NOMO-1 (cell line): ENCODE measurements around the gene DNAJB13.

Source experiments
- DNase-seq, 2 experiments: peaks; one replicate each; lab custom pipeline; 2025; ENCODE audit not compliant: unreplicated experiment in 2 of 2; lab: John Stamatoyannopoulos, UW

DNAJB13 gene

GRCh38 chr11:73949912-73950311 lies 914 bp upstream of the DNAJB13 start:
- no peak for DNase-seq

GRCh38 chr11:73951797-73952196 lies 971 bp downstream of the DNAJB13 start:
- no peak for DNase-seq

DNA sequence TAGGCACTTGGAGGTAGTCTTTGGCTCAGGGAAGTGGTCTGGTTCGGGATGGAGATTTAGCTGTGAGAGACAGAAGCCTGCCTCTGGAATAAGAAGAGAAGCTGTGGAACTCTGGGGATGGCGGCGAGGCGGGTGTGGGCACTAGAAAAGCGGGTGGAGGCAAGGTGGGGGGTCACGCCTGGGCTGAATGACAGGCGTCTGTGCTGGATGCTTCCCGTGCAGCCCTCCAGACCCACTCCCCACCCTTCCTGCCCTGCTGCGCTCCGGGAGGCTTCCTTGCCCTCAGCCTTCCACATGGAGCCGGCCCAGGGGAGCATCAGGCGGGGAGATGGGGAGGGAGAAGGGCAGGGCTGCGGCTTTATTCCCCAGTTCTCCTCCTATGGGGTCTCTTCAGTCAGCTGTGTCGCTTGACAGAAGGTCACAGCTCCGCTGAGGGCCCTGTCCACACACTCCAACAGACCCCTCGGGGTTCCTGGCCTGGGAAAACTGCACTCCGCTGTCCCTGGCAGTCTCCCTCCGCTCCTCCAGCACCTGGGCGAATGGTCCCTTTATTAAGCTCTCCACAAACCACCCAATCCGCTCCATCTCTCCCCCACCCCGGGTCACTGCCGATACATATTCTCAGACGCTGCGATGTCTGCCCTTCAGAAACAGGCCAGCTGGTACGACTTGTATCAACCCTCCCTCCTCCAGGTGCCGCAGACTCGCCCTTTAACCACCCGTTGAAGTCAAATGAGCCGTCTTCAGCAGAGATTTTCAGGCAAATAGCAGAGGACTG lies 6.2 kb downstream of the DNAJB13 start:
- DNase-seq: no peak

DNA sequence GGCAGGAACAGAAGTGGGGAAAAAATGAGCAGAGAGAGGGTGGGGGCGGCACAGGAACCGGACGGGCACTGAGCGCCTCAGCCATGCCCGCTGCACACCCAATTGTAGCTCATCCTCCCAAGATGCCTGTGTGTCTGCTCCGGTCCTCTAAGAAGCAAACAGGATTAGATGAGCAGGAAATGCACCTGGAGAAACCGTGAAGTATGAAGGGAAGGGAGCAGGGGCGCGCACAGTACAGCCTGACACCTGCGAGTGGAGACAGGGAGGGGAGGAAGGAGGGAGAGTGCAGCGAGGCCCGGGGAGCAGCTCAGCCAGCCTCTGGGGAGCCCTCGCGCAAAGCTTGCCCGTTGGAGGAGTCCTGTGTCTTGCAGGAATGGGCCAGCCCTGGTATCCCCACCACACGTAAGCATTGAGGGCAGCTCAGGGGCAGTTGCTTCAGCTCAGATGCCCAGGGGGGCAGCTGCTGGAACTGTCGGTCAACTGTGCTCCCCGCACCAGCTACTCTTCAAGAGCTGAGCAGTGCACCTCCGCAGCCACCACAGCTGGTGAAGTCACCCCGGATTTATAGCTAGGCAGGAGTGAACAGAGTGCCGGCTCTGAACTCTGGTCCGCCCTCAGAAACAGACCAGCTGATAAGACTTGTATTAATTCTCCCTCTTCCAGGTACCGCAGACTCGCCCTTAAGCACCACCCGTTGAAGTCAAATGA lies 7.0 kb downstream of the DNAJB13 start:
- no peak for DNase-seq

GRCh38 chr11:73958521-73959141 lies 7.8 kb downstream of the DNAJB13 start:
- no peak for DNase-seq

DNA sequence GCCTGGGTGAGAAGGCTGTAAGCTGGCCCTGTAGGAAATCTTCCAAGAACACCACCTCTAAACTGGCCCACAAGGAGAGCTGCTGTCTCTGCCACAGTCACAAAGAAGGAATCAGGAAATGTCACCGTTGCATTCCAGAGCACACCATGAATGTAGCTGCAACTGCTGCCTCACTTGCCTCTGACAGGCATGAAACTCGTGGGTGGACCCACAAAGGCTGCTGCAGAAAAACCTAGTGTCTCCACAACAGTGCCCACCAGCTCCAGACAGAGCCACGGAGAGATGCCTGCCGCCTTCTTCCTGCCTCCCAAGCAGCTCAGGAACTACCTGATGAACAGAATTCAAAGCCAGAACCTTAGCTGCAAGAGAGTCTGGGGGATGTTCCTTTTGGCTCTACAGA lies 10.5 kb downstream of the DNAJB13 start:
- no peak for DNase-seq

GRCh38 chr11:73962101-73962705 lies 11.4 kb downstream of the DNAJB13 start:
- DNase-seq: no peak

GRCh38 chr11:73963861-73964260 lies 13.0 kb downstream of the DNAJB13 start:
- no peak for DNase-seq

GRCh38 chr11:73965076-73965763 lies 14.4 kb downstream of the DNAJB13 start:
- DNase-seq: no peak

GRCh38 chr11:73965764-73966121 lies 14.9 kb downstream of the DNAJB13 start:
- DNase-seq: no peak

DNA sequence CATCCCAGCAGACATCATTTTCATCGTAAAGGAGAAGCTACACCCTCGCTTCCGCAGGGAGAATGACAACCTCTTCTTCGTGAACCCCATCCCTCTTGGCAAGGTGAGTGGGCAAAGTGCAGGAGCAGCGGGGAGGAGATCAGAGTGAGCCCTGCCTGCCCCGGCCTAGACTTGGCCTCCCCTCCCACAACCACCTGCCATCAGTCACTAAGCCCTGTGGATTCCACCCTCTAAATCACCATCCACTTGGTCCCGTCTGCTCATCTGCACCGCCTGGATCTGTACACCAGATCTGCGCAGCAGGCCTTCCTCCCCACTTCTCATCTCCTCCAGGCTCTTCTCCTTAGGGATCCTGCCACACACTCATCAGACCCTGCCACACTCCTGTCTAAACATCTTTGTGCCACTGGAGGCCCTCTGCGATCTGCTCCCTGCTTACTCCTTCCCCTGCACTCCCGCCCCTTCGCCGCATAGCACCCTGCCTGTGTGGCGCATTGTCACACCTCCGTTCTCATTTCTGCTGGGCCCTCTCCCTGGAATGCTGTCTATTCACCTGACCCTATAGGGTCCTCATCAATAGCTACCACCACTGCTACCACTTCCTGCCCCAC lies 17.6 kb downstream of the DNAJB13 start:
- DNase-seq: no peak

DNA sequence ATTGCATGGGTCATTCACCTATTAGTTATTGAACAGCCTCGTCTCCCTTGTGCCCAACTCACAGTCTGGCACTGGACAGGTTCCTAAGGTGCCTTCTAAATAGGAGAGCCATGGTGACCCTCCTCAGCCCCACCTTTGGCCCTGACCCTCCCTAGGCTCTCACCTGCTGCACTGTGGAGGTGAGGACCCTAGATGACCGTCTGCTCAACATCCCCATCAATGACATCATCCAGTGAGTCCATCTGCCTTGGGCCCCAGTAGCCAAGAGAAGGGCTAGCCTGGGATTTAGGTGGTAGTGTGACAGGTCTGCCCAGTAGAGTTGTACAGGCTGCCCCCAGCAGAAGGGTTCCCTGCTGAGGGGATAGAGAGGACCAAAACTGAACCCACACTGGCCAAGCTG lies 18.3 kb downstream of the DNAJB13 start:
- no peak for DNase-seq

- DNase-seq: no peak
Observed at GRCh38 chr11:73969991-73970800, 19.4 kb downstream of the DNAJB13 start.

DNA sequence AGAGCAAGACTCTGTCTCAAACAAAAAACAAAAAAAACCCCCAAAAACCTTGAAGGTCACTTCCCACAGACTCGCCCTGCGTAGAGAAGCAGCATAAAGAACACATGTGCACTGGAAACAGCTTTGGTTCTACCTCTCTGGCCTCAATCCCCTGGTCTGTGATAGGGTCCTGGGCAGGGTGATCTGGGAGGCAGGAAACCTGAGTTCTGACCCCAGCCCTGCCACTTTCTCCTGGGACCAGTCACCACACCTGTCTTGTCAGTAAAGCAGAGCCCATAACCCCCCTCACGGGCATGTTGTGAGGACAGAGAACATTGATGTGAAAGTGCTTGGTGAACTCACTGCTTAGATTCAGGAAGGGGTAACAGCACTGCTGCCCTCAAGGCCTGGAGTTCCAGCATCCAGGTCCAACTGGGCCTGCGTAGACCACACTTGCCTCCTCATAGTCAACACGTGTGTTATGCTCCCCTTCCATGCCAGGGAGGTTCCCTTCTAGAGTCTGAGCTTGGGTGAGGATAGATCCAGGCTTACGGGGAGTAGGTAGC lies 20.4 kb downstream of the DNAJB13 start:
- no peak for DNase-seq

DNA sequence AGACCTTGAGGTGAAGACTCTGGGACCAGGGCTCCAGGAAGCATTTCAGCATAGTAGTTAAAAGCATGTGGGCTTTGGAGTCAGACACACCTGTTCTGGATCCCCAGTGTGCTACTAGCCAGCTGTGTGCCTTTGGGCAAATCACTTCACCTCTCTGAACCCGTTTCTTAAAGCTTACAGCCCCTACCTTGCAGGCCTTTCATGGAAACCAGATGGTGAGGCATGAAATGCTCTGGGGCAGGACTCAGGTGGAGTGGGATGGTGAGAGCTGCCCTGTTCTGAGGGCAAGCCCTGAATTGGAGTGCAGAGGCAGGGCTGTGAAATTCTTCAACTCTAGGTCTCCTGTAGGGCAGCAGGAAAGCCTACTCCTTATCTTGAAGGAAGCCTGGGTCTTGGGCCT lies 21.4 kb downstream of the DNAJB13 start:
- DNase-seq: no peak

- DNase-seq: no peak
Observed at GRCh38 chr11:73972620-73973449, 22.0 kb downstream of the DNAJB13 start.

DNA sequence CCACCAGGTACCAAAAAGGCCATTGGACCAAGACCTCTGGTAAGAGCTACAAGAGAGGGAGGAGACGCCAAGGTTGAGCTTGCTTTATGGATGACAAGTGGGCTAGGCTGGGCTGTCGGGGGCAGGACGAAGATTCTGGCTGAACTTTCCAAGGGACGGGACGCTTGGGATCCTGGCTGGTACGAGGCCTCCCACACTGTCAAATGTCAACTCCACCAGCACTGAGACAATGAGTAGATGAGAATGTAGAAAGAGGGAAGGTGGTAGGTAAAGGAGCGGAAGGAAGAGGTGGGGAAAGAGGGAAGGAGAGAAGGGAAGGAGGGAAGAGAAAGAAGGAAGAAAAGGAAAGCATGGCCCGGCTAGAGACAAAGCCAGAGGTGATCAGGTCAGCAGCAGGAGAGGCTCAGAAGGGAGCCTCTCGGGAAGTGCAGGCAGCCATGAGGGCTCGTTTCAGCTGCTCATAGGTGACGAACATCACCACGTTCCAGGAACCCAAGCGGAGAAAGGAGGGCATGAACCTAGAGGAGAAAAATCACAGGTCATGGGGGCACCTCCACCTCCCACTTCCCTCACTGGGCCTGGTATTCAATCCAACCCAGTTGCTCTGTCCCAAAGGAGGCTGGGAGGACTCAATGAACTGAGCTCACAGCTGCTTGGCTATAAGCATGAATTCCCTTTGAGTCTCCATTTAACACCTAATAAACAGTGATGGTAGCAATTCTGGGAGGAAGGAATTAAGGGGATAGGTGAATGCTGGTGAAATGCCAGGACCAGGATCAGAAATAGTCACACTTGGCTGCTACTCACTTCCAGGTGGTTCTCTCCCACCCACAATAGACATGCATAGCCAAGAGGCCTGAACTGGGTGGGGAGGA lies 24.0 kb downstream of the DNAJB13 start:
- DNase-seq: no peak

DNA sequence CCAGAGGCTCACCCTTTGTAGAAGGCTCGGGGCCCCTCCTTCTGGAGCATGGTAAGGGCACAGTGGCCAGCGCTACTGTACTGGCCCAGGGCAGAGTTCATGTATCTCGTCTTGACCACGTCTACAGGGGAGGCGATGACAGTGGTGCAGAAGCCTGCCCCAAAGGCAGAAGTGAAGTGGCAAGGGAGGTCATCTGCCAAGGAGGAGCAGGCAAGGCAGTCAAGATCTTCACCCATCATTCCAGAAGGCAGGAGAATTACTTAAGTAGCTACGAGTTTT lies 24.6 kb downstream of the DNAJB13 start:
- no peak for DNase-seq
